RWPE1 (cell line): ENCODE measurements around the gene AUTS2.

Experiments
- CTCF ChIA-PET: fragments of 350-600 bp; sonication (Branson Sonifier 250); formaldehyde crosslinking; extraction: SDS; loops from one replicate; lab custom pipeline; 2021; lab: Yijun Ruan, JAX
- POLR2A ChIA-PET: fragments of 400-600 bp; formaldehyde crosslinking; extraction: SDS; loops from one replicate; lab custom pipeline; 2020; ENCODE audit warnings: antibody characterized with exemption; ENCODE audit not compliant: low non-redundant PET; lab: Yijun Ruan, JAX
- DNase-seq: peaks from one replicate; pipeline ENCODE4 v3.0.0; 2012; ENCODE audit warnings: low spot score
- H3K27ac ChIP-seq: fragments of 450-650 bp; 2 replicates; pipeline ENCODE4 v1.5.1; 2017
- CTCF ChIP-seq: fragments of 450-650 bp; conservative IDR thresholded peaks from 2 replicates; pipeline ENCODE4 v1.5.1; 2017; ENCODE audit warnings: low read depth, mild to moderate bottlenecking

AUTS2 gene

GRCh38 chr7:69787736-69788431 is 189.6 kb downstream of the AUTS2 start:
- CTCF ChIA-PET, result no interaction called here
- TF ChIP-seq CTCF, result no peak
- no peak for DNase-seq
- no peak overlapping the region for H3K27ac ChIP-seq
- POLR2A ChIA-PET, result no interaction called here

GRCh38 chr7:69789563-69789962 is 191.3 kb downstream of the AUTS2 start:
- ChIA-PET CTCF (no interaction called here), POLR2A (no interaction called here)
- no peak for TF ChIP-seq CTCF
- no peak overlapping the region for H3K27ac ChIP-seq
- no peak for DNase-seq

- ChIA-PET CTCF (no interaction called here), POLR2A (no interaction called here)
- H3K27ac ChIP-seq, result no peak overlapping the region
- TF ChIP-seq CTCF, result no peak
- DNase-seq, result no peak
Observed at GRCh38 chr7:69790977-69791724, 192.9 kb downstream of the AUTS2 start.

- POLR2A ChIA-PET, result no interaction called here
- TF ChIP-seq CTCF, result no peak
- H3K27ac ChIP-seq, result no peak overlapping the region
- CTCF ChIA-PET, result no interaction called here
- no peak for DNase-seq
Observed at GRCh38 chr7:69791739-69792138, 193.5 kb downstream of the AUTS2 start.

DNA sequence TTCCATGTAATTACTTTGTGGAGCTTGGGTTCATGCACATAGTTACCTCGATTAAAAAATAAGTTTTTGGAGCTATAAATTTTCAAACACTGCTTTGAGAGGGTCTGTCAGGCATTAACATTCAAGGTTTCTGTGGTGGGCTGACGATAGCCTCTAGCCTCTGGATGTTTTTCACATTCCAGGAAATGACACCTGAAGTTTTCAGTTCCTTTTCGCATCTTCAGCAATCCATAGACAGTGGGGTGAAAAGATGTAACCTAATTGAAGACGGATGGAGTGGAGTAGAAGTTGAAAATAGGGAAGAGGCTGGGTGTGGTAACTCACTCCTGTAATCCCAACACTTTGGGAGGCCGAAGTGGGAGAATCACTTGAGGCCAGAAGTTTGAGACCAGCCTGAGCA is 197.7 kb downstream of the AUTS2 start:
- no peak for DNase-seq
- no peak for TF ChIP-seq CTCF
- ChIA-PET POLR2A (no interaction called here), CTCF (interaction anchor here (0.6 kb wide), 1 partner anchor 789 kb away, joined by 5 read pairs; no protein-coding TSS in a partner anchor)
- H3K27ac ChIP-seq, result no peak overlapping the region

DNA sequence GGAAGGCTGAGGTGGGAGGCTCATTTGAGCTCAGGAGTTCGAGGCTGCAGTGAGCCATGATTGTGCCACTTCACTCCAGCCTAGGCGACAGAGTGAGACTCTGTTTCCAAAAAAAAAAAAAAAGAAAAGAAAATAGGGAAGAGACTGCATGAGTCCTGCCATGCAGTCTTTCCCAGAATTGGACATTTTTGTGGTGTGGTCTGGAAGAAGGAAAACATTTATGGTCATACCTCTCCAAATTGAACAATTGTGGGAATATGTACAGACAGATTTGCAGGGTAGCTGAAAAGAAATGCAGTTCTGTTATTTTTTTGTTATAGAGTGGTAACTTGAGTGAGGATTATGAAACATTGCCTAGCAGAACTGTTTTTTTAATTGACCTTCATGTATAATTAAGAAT is 198.1 kb downstream of the AUTS2 start:
- no peak overlapping the region for H3K27ac ChIP-seq
- POLR2A ChIA-PET, result no interaction called here
- CTCF ChIA-PET, result interaction anchor here (0.6 kb wide), 1 partner anchor 789 kb away, joined by 5 read pairs; no protein-coding TSS in a partner anchor
- no peak for DNase-seq
- TF ChIP-seq CTCF, result no peak
